ENCODE results near the gene S100Z.
"Not testable (repeated sequence)": the region's sequence is repeated elsewhere in the genome, so short reads cannot be mapped to it uniquely, and the experiment has no call there.

GRCh38 chr5:76812209-76812608, 37.6 kb upstream of the S100Z start:
- TF ChIP-seq ZNF2 (tag by site-specific recombination; IDR thresholded peaks at IDR 0.05); CTCF (tag by site-specific recombination; IDR thresholded peaks at IDR 0.05); BCL11A (tag by site-specific recombination; IDR thresholded peaks at IDR 0.05; ENCODE audit: low read depth); ZNF335 (tag by site-specific recombination; conservative IDR thresholded peaks at IDR 0.05); ZNF555 (tag by site-specific recombination; conservative IDR thresholded peaks at IDR 0.05); ZFP3 (tag by site-specific recombination; IDR thresholded peaks at IDR 0.05; ENCODE audit: low read depth); ZNF398 (tag by site-specific recombination; IDR thresholded peaks at IDR 0.05); YY2 (tag by site-specific recombination; IDR thresholded peaks at IDR 0.05); ZFP41 (tag by site-specific recombination; IDR thresholded peaks at IDR 0.05; ENCODE audit: borderline replicate concordance): not testable (repeated sequence)
